Breast epithelium (tissue), 4 donors: ENCODE measurements around the gene CCDC175. TPM values are rescaled to one million over a fixed set of nuclear protein-coding genes. Genes with fewer than 3 reads are reported as not detected.

Source experiments
- DNase-seq, 2 donors: peaks; one replicate each; pipeline ENCODE4 v3.0.0-alpha.2; 2019; ENCODE audit warnings: low spot score in 2 of 2
- H3K27ac ChIP-seq, 2 donors: fragments of 200-600 bp; sonication (generic) in 1 of 2; one replicate each; pipeline ENCODE4 v1.5.1; 2016 to 2019; ENCODE audit warnings: mild to moderate bottlenecking in 1 of 2
- H3K27me3 ChIP-seq, 2 donors: fragments of 200-600 bp; sonication (generic) in 1 of 2; one replicate each; pipeline versions ENCODE4 v1.5.1 to v1.6.0; 2017 to 2019; ENCODE audit warnings: control low read depth in 1 of 2, mild to moderate bottlenecking in 1 of 2
- H3K36me3 ChIP-seq: fragments of 200-600 bp; one replicate; pipeline ENCODE4 v1.5.1; 2019
- H3K4me1 ChIP-seq, 2 donors: fragments of 200-600 bp; sonication (generic); one replicate each; pipeline ENCODE4 v1.5.1; 2016 to 2019; ENCODE audit warnings: control low read depth in 1 of 2
- H3K4me3 ChIP-seq, 3 donors: fragments of 200-600 bp; sonication (generic); 1 replicate in 2 of 3; 2 replicates in 1 of 3; pipeline ENCODE4 v1.5.1; 2016 to 2019; ENCODE audit warnings: mild to moderate bottlenecking in 3 of 3, moderate library complexity in 2 of 3
- H3K9me3 ChIP-seq, 2 donors: fragments of 200-600 bp; sonication (generic) in 1 of 2; one replicate each; pipeline ENCODE4 v1.5.1; 2016 to 2019; ENCODE audit warnings: control low read depth in 1 of 2
- POLR2A ChIP-seq: fragments of 450-650 bp; IDR thresholded peaks from one replicate; pipeline ENCODE4 v1.6.1; 2016; ENCODE audit warnings: antibody characterized with exemption, mild to moderate bottlenecking, moderate library complexity
- POLR2AphosphoS5 ChIP-seq, 3 donors: sonication (generic); formaldehyde crosslinking; IDR thresholded peaks; one replicate each; pipeline ENCODE4 v1.6.1; 2017; ENCODE audit warnings: antibody characterized with exemption in 3 of 3
- intact Hi-C: fragments of 100-400 bp; cut with DNase I; formaldehyde crosslinking; loops from one replicate; pipeline ENCODE4 v1.15.1; 2023; ENCODE audit warnings: low total_unique reads
- total RNA-seq, 3 donors: library from RNA; depleted of rRNA; stranded (reverse); fragments of >200 nt; gene quantifications; one replicate each; pipeline ENCODE4 v1.1.0, GENCODE V29; 2016
- TF ChIP-seq, protein P1 (sequence below), 3 donors: fragments of 450-650 bp; IDR thresholded peaks; one replicate each; pipeline ENCODE4 v1.5.1; 2016 to 2017; ENCODE audit warnings: antibody characterized with exemption in 3 of 3, mild to moderate bottlenecking in 3 of 3, moderate library complexity in 3 of 3

The CCDC175 gene
- total RNA-seq, 3 donors from 2014 or later = 0.33 TPM; not detected in 2

GRCh38 chr14:59465316-59466135 lies 111.1 kb downstream of the CCDC175 start, which contains the start of gene GPR135:
Gene GPR135, minus strand, starts transcription at chr14:59465380. Its CDS starts 154 bp downstream, at chr14:59465226.
- TF ChIP-seq, protein P1, sequence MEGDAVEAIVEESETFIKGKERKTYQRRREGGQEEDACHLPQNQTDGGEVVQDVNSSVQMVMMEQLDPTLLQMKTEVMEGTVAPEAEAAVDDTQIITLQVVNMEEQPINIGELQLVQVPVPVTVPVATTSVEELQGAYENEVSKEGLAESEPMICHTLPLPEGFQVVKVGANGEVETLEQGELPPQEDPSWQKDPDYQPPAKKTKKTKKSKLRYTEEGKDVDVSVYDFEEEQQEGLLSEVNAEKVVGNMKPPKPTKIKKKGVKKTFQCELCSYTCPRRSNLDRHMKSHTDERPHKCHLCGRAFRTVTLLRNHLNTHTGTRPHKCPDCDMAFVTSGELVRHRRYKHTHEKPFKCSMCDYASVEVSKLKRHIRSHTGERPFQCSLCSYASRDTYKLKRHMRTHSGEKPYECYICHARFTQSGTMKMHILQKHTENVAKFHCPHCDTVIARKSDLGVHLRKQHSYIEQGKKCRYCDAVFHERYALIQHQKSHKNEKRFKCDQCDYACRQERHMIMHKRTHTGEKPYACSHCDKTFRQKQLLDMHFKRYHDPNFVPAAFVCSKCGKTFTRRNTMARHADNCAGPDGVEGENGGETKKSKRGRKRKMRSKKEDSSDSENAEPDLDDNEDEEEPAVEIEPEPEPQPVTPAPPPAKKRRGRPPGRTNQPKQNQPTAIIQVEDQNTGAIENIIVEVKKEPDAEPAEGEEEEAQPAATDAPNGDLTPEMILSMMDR (IDR thresholded peaks at IDR 0.05) = peak in 1 of 3 donors; percentile 14
- no peak for TF ChIP-seq POLR2AphosphoS5 (IDR thresholded peaks at IDR 0.05)
- H3K4me1 ChIP-seq = peaks cover 4 to 9% of the 10 kb centered on the region in 2 donors
- H3K4me3 ChIP-seq = peak within 1 kb of the TSS; percentile 67 to 88 (median 76)
- H3K27me3 ChIP-seq = no peaks in the 10 kb centered on the region
- H3K9me3 ChIP-seq = no peaks in the 10 kb centered on the region
- peak; percentile 26 to 55 for DNase-seq
- H3K27ac ChIP-seq = peak within 1 kb of the TSS; percentile 70 to 90
- H3K36me3 ChIP-seq = no peaks in the 10 kb centered on the region
- intact Hi-C loops = no loop called here

GRCh38 chr14:59464486-59465315 lies 111.9 kb downstream of the CCDC175 start:
- H3K27ac ChIP-seq = peak overlapping the region; percentile 70 to 90
- DNase-seq = peak; percentile 50 to 54
- H3K4me3 ChIP-seq = peak overlapping the region; percentile 67 to 88 (median 76)
- intact Hi-C loops = no loop called here
- peaks cover 4 to 9% of the 10 kb centered on the region in 2 donors for H3K4me1 ChIP-seq
- no peaks in the 10 kb centered on the region for H3K27me3 ChIP-seq
- H3K9me3 ChIP-seq = no peaks in the 10 kb centered on the region
- no peaks in the 10 kb centered on the region for H3K36me3 ChIP-seq
- TF ChIP-seq POLR2A = no peak
- no peak for TF ChIP-seq POLR2AphosphoS5 (IDR thresholded peaks at IDR 0.05)
- TF ChIP-seq, protein P1 (IDR thresholded peaks at IDR 0.05) = no peak

DNA sequence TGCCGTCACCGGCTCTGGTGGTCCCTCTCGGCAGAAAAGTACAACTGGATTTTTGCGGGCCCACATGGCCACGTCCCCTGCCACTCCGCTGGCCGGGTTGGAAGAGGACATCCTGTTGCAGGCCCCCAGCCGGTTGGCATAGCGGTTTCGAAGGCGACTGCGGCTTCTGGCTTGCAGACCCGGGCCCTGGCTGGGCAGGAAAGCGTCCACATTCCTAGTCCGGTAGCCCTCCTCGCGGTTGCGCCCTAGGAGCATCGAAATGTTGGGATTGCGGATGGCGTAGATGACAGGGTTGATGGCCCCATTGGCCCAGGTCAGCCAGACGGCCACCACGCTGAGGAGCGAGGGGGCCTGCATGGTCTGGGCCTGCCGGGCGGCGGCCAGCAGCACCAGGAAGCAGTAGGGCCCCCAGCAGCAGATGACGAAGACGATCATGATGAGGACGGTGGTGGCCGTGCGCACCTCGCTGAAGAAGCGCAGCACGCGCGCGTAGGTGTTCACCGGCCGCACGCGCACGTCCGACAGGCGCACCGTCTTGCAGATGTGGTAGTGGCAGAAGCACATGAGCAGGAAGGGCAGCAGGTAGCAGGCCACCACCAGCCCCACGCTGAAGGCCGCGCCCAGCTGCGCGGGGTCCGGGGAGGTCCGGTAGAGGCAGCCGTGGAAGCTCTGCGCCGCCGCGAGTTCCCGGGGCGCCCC lies 112.7 kb downstream of the CCDC175 start:
- no peak for DNase-seq
- intact Hi-C loops = no loop called here

GRCh38 chr14:59461891-59462290 lies 114.7 kb downstream of the CCDC175 start:
- DNase-seq = no peak
- no peak overlapping the region for H3K4me3 ChIP-seq
- no peak overlapping the region for H3K27ac ChIP-seq
- H3K4me1 ChIP-seq = peaks cover 4 to 9% of the 10 kb centered on the region in 2 donors
- no peaks in the 10 kb centered on the region for H3K9me3 ChIP-seq
- H3K27me3 ChIP-seq = no peaks in the 10 kb centered on the region
- H3K36me3 ChIP-seq = no peaks in the 10 kb centered on the region
- TF ChIP-seq, protein P1 (IDR thresholded peaks at IDR 0.05) = no peak
- TF ChIP-seq POLR2AphosphoS5 (IDR thresholded peaks at IDR 0.05) (no peak), POLR2A (no peak)
- intact Hi-C loops = no loop called here

More for the DNA sequence above, 112.7 kb downstream of the CCDC175 start:
- Histone ChIP-seq H3K4me3 (peak overlapping the region; percentile 67 to 88 (median 76)), H3K36me3 (no peaks in the 10 kb centered on the region), H3K9me3 (no peaks in the 10 kb centered on the region), H3K27me3 (no peaks in the 10 kb centered on the region), H3K4me1 (peaks cover 4 to 9% of the 10 kb centered on the region in 2 donors), H3K27ac (peak overlapping the region; percentile 70 to 90)
- TF ChIP-seq POLR2AphosphoS5 (IDR thresholded peaks at IDR 0.05) (no peak), POLR2A (no peak)
- TF ChIP-seq, protein P1 (IDR thresholded peaks at IDR 0.05) = no peak
